Prostate gland (tissue), 2 donors: ENCODE measurements around the gene PTPRM. TPM values are rescaled to one million over a fixed set of nuclear protein-coding genes. Genes with fewer than 3 reads are reported as not detected.

ENCODE experiments used
- DNase-seq: peaks from one replicate; pipeline ENCODE4 v3.0.0-alpha.2; 2019; ENCODE audit warnings: low spot score
- H3K27ac ChIP-seq, 2 donors: fragments of 200-600 bp; sonication (generic); 2 replicates each; pipeline ENCODE4 v1.5.1; 2017 to 2019
- H3K27me3 ChIP-seq: fragments of 200-600 bp; sonication (generic); replicated peaks from 2 replicates; pipeline ENCODE4 v1.5.1; 2019; ENCODE audit not compliant: insufficient read depth
- H3K36me3 ChIP-seq, 2 donors: fragments of 200-600 bp; sonication (generic); 1 replicate in 1 of 2; 2 replicates in 1 of 2; pipeline versions ENCODE4 v1.5.1 to v1.8.1; 2017 to 2019
- H3K4me1 ChIP-seq: fragments of 200-600 bp; sonication (generic); replicated peaks from 2 replicates; pipeline ENCODE4 v1.5.1; 2019
- H3K4me3 ChIP-seq, 2 donors: fragments of 200-600 bp; sonication (generic); 2 replicates each; pipeline ENCODE4 v1.5.1; 2017 to 2019
- H3K9me3 ChIP-seq: fragments of 200-600 bp; sonication (generic); 2 replicates; pipeline ENCODE4 v1.5.1; 2017
- CTCF ChIP-seq, 4 experiments: fragments of 200-600 bp in 2 of 4; fragments of 450-650 bp in 2 of 4; sonication (generic) in 2 of 4; IDR thresholded peaks; 1 replicate in 3 of 4; 2 replicates in 1 of 4; pipeline ENCODE4 v1.5.1; 2016 to 2019; ENCODE audit warnings: antibody characterized with exemption in 4 of 4, mild to moderate bottlenecking in 2 of 4, moderate library complexity in 2 of 4
- POLR2A ChIP-seq: fragments of 450-650 bp; IDR thresholded peaks from one replicate; pipeline ENCODE4 v1.6.1; 2016; ENCODE audit warnings: antibody characterized with exemption, mild to moderate bottlenecking
- POLR2AphosphoS5 ChIP-seq: sonication (generic); formaldehyde crosslinking; IDR thresholded peaks from one replicate; pipeline ENCODE4 v1.6.1; 2017; ENCODE audit warnings: antibody characterized with exemption
- WGBS: methylation state at CpG from one replicate; pipeline ENCODE4 v1.1.5; 2018; 5-methylcytosine and 5-hydroxymethylcytosine counted together
- intact Hi-C: fragments of 100-400 bp; cut with DNase I; formaldehyde crosslinking; loops from one replicate; pipeline ENCODE4 v1.14.2; 2022
- total RNA-seq, 2 donors: library from RNA; depleted of rRNA; stranded (reverse); fragments of >200 nt; gene quantifications; one replicate each; pipeline ENCODE4 v1.1.0, GENCODE V29; 2016

The PTPRM gene
- total RNA-seq, 2 donors from 2014 or later = 32.9 to 92.6 TPM

GRCh38 chr18:8380926-8381325 lies 813.8 kb downstream of the PTPRM start:
- peaks cover 0 to 4% of the 10 kb centered on the region in 2 donors for H3K36me3 ChIP-seq

GRCh38 chr18:8381821-8382459 lies 814.8 kb downstream of the PTPRM start:
- H3K27me3 ChIP-seq = no peaks in the 10 kb centered on the region
- 39% methylated on average over 9 of the region's 9 CpGs for WGBS
- H3K36me3 ChIP-seq = peaks cover 0 to 4% of the 10 kb centered on the region in 2 donors
- intact Hi-C loops = loop anchor here (10.0 kb wide), 2 partner anchors 817 to 1107 kb away; partner anchors contain the start of gene PTPRM
- H3K27ac ChIP-seq = no peak overlapping the region
- H3K4me3 ChIP-seq = no peak overlapping the region
- no peaks in the 10 kb centered on the region for H3K9me3 ChIP-seq
- no peak for DNase-seq
- TF ChIP-seq CTCF (IDR thresholded peaks at IDR 0.05) = no peak
- TF ChIP-seq POLR2AphosphoS5 = no peak
- TF ChIP-seq POLR2A = no peak
- H3K4me1 ChIP-seq = no peaks in the 10 kb centered on the region

More at GRCh38 chr18:8380926-8381325, 813.8 kb downstream of the PTPRM start:
- no peaks in the 10 kb centered on the region for H3K9me3 ChIP-seq
- H3K27me3 ChIP-seq = no peaks in the 10 kb centered on the region
- TF ChIP-seq POLR2AphosphoS5 (no peak), POLR2A (no peak), CTCF (IDR thresholded peaks at IDR 0.05) (no peak)
- DNase-seq = no peak
- 94% methylated on average over 2 of the region's 2 CpGs for WGBS
- H3K4me1 ChIP-seq = no peaks in the 10 kb centered on the region
- no peak overlapping the region for H3K4me3 ChIP-seq
- intact Hi-C loops = loop anchor here (10.0 kb wide), 2 partner anchors 816 to 1106 kb away; partner anchors contain the start of gene PTPRM
- H3K27ac ChIP-seq = no peak overlapping the region

- TF ChIP-seq CTCF (IDR thresholded peaks at IDR 0.05) (no peak), POLR2A (no peak), POLR2AphosphoS5 (no peak)
- Histone ChIP-seq H3K4me3 (no peak overlapping the region), H3K36me3 (no peaks in the 10 kb centered on the region), H3K27ac (no peak overlapping the region), H3K27me3 (no peaks in the 10 kb centered on the region), H3K9me3 (no peaks in the 10 kb centered on the region), H3K4me1 (no peaks in the 10 kb centered on the region)
- WGBS = 96% methylated on average over 4 of the region's 4 CpGs
- DNase-seq = no peak
- intact Hi-C loops = loop anchor here (10.0 kb wide), 2 partner anchors 821 to 1111 kb away; partner anchors contain the start of gene PTPRM
Measured at GRCh38 chr18:8385400-8385799, 818.3 kb downstream of the PTPRM start.

DNA sequence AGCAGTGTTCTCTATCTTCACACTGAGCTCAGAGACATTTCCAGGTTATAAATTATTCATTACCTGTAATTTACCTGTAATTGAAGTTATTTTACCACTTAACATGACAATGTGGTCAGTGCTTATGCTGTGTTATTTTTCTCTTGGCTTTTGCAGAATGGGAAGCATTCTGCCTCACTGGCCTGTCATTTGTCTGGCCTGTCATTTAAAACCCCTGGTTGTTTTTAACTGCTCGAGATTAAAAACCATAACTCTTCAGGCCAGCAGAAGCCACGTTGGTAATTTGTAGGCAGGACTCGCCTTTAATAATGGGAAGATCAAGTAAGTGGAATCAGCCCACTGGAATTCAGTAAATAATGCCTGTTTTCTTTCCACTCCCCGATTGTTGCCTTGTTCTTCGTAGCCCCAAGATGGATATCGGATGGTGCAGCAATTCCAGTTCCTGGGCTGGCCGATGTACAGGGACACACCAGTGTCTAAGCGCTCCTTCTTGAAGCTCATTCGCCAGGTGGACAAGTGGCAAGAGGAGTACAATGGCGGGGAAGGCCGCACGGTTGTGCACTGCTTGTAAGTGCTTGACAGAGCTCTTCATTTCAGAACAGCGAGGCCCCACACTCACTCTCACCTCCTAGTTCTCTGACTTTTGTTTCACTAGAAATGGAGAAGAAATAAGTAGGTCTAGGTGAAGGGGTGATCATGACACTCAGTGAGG lies 819.7 kb downstream of the PTPRM start:
- H3K4me1 ChIP-seq = no peaks in the 10 kb centered on the region
- H3K9me3 ChIP-seq = no peaks in the 10 kb centered on the region
- H3K27ac ChIP-seq = no peak overlapping the region
- intact Hi-C loops = loop anchor here (10.0 kb wide), 2 partner anchors 822 to 1112 kb away; partner anchors contain the start of gene PTPRM
- H3K36me3 ChIP-seq = no peaks in the 10 kb centered on the region
- TF ChIP-seq CTCF (IDR thresholded peaks at IDR 0.05) = no peak
- TF ChIP-seq POLR2AphosphoS5 = no peak
- TF ChIP-seq POLR2A = no peak
- WGBS = 88% methylated on average over 13 of the region's 13 CpGs
- no peak for DNase-seq
- H3K27me3 ChIP-seq = no peaks in the 10 kb centered on the region
- no peak overlapping the region for H3K4me3 ChIP-seq
